ENCODE data around the gene FBP2.
"Not testable (repeated sequence)": the region's sequence is repeated elsewhere in the genome, so short reads cannot be mapped to it uniquely, and the experiment has no call there.

- not testable (repeated sequence) for TF ChIP-seq CTCF, POLR2A (IDR thresholded peaks at IDR 0.05)
Observed at GRCh38 chr9:94544335-94544734, 49.3 kb downstream of the FBP2 start.

Data from vagina (tissue), 2 donors.